ENCODE measurements around the gene TANGO2. TPM values are rescaled to one million over a fixed set of nuclear protein-coding genes. Genes with fewer than 3 reads are reported as not detected.

The TANGO2 gene, protein sequence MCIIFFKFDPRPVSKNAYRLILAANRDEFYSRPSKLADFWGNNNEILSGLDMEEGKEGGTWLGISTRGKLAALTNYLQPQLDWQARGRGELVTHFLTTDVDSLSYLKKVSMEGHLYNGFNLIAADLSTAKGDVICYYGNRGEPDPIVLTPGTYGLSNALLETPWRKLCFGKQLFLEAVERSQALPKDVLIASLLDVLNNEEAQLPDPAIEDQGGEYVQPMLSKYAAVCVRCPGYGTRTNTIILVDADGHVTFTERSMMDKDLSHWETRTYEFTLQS
- total RNA-seq, result 43.0 TPM
- 10 to 100 TPM; 39.5 to 48.4 (median 45.0) TPM for polyA plus RNA-seq

DNA sequence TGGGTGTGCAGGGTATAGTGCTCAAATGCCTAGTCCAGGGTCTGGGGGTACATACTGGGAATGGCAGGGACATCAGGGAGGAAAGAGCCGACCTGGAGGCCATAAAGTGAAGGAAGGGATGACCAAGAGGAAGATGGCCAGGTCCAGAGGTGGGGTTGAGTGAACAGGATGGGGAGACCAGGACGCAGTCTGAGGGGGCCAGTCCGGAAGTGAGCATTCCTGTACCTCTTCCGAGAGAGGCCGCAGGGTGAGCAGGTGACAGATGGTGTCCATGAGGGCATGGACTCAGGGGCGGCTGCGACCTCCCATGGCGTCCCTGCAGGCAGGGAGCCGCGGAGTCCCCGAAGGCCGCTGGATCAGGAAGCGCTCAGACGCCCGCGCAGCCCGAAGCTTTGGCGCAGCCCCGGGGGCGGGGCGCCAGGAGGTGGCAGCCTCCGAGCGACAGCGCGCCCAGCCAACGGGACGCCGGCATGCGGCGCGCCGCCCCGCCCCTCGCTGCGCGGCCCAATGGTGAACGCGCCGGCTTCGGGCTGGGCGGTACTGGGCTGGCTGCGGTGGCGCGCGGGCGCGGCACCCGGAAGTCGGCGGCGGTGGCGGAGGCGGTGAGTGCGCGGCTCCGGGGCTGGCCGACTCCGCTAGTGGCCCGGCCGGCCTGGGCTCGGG lies at the start of gene TANGO2:
Gene TANGO2, plus strand, starts transcription at position 578 of the 663 bp plus-strand sequence. CDS start 15,689 bp downstream, outside the sequence.
- Mint-ChIP-seq H3K36me3 (peaks cover 2% of the 10 kb centered on the region), H3K27me3 (peaks cover 4% of the 10 kb centered on the region), H3K4me3 (peak within 1 kb of the TSS; percentile 92 to 96 (median 94)), H3K4me1 (peaks cover 0 to 55% (median 22%) of the 10 kb centered on the region in 4 donors), H3K9me3 (peaks cover 0 to 1% (median 0%) of the 10 kb centered on the region in 7 donors), H3K27ac (peak within 1 kb of the TSS; percentile 92 to 93 (median 92))
- Histone ChIP-seq H3K9me3 (ENCODE audit: control insufficient read depth in 2 of 2, low read length in 2 of 2) (no peaks in the 10 kb centered on the region), H3K36me3 (ENCODE audit: control insufficient read depth, insufficient read depth, low read length) (no peaks in the 10 kb centered on the region), H3K4me3 (ENCODE audit: low read depth, low read length) (peak within 1 kb of the TSS; percentile 79), H3K27ac (ENCODE audit: insufficient read depth, low read length, poor library complexity, severe bottlenecking) (peak within 1 kb of the TSS; percentile 78), H3K27me3 (ENCODE audit: control insufficient read depth, insufficient read depth, low read length) (no peaks in the 10 kb centered on the region), H3K4me1 (ENCODE audit: control insufficient read depth, insufficient read depth, low read length, poor library complexity, severe bottlenecking) (peaks cover 47% of the 10 kb centered on the region)
- peak; percentile 90 to 95 (median 94) for DNase-seq
- ATAC-seq (ENCODE audit: low read depth in 2 of 2), result peak; percentile 91 to 93

DNA sequence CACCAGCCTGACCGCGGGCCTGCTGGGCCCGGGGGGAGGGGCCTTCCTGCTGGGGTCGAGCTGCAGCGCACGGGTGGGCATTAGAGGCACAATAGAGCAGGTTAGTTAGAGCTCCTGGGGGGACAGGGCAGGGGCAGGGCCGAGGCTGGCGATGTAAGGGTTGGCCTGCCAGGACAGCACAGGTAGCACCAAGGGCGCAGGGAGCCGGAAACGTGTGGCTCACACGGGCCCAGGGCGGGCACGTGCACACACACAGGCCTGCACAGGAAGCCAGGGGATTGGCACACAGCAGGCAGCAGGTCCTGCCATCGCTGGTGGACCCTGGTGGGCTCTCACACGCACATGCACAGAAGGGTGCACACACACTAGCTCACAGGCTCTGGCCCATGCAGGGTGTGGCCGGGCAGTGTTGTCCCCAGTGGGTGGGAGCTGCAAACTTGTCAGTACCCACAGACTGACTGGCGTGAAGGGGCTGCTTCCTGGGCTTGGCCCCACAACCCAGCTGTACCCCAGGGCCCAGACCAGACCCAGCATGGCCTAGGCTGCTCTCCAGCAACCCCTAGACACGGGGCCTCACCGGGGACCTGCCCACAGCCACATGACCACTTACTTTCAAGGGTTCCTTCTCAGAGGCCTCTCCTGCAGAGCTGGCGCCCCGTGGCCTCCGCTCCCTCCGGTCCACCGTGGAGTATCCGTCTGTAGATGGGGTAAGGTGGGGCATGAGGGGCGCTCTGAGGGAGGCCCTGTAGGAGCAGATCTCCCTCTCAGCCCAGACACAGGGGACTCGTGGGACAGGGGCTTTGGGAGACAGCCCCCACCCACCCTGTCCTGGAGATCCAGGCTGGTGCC lies 49.4 kb upstream of the TANGO2 start:
- Histone ChIP-seq H3K36me3 (ENCODE audit: control insufficient read depth, insufficient read depth, low read length) (peaks cover 3% of the 10 kb centered on the region), H3K4me1 (ENCODE audit: control insufficient read depth, insufficient read depth, low read length, poor library complexity, severe bottlenecking) (peaks cover 6% of the 10 kb centered on the region), H3K27me3 (ENCODE audit: control insufficient read depth, insufficient read depth, low read length) (no peaks in the 10 kb centered on the region), H3K4me3 (ENCODE audit: low read depth, low read length) (no peak overlapping the region), H3K9me3 (ENCODE audit: control insufficient read depth in 2 of 2, low read length in 2 of 2) (no peaks in the 10 kb centered on the region), H3K27ac (ENCODE audit: insufficient read depth, low read length, poor library complexity, severe bottlenecking) (no peak overlapping the region)
- Mint-ChIP-seq H3K4me1 (peaks cover 0 to 14% (median 2%) of the 10 kb centered on the region in 4 donors), H3K27ac (no peak overlapping the region), H3K4me3 (no peak overlapping the region), H3K27me3 (no peaks in the 10 kb centered on the region), H3K36me3 (peaks cover 6% of the 10 kb centered on the region), H3K9me3 (no peaks in the 10 kb centered on the region)
- DNase-seq (peak in 1 of 3 donors; percentile 53), ATAC-seq (ENCODE audit: low read depth in 2 of 2) (peak; percentile 29 to 39)

DNA sequence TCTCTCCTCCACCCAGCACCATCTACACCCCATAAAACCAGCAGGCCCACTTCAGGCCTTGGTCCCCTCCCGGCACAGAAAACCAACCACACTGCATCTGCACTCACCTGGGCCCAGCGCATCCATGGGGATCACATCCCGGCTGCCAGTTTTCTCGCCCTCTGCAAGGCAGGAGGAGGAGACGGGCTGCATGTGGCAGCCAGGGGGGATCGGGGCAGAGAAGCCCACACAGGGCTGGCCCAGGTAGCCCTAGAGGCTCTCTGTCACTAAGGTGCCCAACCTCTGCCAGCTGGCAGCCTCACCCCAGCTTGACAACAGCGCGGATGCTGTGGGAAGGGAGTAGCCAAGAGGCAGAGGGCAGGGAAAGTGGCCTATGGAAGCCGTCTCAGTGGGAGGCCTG lies 48.7 kb upstream of the TANGO2 start:
- ATAC-seq (ENCODE audit: low read depth in 2 of 2), result no peak
- H3K27ac Mint-ChIP-seq, result no peak overlapping the region

DNA sequence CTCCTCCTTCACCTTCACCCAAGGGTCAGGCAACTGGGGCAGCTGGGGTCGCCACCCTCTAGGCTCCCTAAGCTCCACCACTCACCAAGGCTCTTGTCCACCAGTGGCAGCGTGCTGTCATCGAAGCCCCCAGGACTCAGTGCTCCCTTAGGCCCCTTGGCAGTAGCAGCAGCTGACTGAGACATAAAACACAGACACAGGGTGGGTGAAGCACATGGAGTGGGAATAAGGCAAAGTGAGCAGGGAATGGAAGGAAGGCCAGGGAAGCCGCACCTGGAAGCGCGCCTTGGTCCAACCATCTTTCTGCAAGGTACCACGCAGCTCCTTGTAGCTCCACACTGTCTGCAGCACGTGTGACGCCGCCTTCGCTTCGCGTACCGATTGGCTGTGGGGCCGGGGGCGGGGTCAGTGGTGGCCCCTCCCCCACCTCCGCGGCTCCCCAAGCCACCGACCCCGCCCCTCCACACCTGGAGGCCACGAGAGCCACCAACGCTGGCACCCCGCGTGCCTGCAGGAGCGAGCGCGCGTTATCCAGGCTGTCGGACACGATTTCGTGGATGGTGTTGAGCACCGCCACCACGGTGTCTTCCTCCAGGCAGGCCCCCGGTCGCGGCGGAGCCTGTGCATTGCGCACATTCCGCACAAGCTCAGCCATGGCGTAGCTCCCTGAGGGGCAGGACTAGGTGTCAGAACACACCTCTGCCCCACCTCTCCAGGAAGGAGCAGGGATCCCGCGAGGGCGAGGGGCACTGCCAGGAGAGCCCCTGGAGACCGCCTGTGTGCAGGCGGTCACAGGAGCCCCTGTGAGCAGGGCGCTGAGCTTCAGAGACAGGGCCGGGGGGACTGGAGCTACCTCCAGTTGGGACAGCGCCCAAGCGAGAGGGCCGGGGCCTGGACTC lies 48.0 kb upstream of the TANGO2 start:
- Histone ChIP-seq H3K27ac (ENCODE audit: insufficient read depth, low read length, poor library complexity, severe bottlenecking) (no peak overlapping the region), H3K4me1 (ENCODE audit: control insufficient read depth, insufficient read depth, low read length, poor library complexity, severe bottlenecking) (peaks cover 6% of the 10 kb centered on the region), H3K36me3 (ENCODE audit: control insufficient read depth, insufficient read depth, low read length) (peaks cover 3% of the 10 kb centered on the region), H3K27me3 (ENCODE audit: control insufficient read depth, insufficient read depth, low read length) (no peaks in the 10 kb centered on the region), H3K9me3 (ENCODE audit: control insufficient read depth in 2 of 2, low read length in 2 of 2) (no peaks in the 10 kb centered on the region), H3K4me3 (ENCODE audit: low read depth, low read length) (no peak overlapping the region)
- Mint-ChIP-seq H3K27me3 (no peaks in the 10 kb centered on the region), H3K9me3 (no peaks in the 10 kb centered on the region), H3K4me3 (no peak overlapping the region), H3K4me1 (peaks cover 0 to 14% (median 2%) of the 10 kb centered on the region in 4 donors), H3K27ac (no peak overlapping the region), H3K36me3 (peaks cover 3% of the 10 kb centered on the region)
- DNase-seq, result no peak
- no peak for ATAC-seq (ENCODE audit: low read depth in 2 of 2)

More for the DNA sequence above, 48.7 kb upstream of the TANGO2 start:
- Mint-ChIP-seq H3K36me3 (peaks cover 3% of the 10 kb centered on the region), H3K9me3 (no peaks in the 10 kb centered on the region), H3K27me3 (no peaks in the 10 kb centered on the region), H3K4me3 (peak overlapping the region in 1 of 4 donors; percentile 62), H3K4me1 (peaks cover 0 to 14% (median 2%) of the 10 kb centered on the region in 4 donors)
- no peaks in the 10 kb centered on the region for H3K9me3 ChIP-seq (ENCODE audit: control insufficient read depth in 2 of 2, low read length in 2 of 2)
- H3K36me3 ChIP-seq (ENCODE audit: control insufficient read depth, insufficient read depth, low read length), result peaks cover 3% of the 10 kb centered on the region
- H3K4me1 ChIP-seq (ENCODE audit: control insufficient read depth, insufficient read depth, low read length, poor library complexity, severe bottlenecking), result peaks cover 6% of the 10 kb centered on the region
- no peak for DNase-seq
- H3K4me3 ChIP-seq (ENCODE audit: low read depth, low read length), result no peak overlapping the region
- H3K27ac ChIP-seq (ENCODE audit: insufficient read depth, low read length, poor library complexity, severe bottlenecking), result no peak overlapping the region
- no peaks in the 10 kb centered on the region for H3K27me3 ChIP-seq (ENCODE audit: control insufficient read depth, insufficient read depth, low read length)

DNA sequence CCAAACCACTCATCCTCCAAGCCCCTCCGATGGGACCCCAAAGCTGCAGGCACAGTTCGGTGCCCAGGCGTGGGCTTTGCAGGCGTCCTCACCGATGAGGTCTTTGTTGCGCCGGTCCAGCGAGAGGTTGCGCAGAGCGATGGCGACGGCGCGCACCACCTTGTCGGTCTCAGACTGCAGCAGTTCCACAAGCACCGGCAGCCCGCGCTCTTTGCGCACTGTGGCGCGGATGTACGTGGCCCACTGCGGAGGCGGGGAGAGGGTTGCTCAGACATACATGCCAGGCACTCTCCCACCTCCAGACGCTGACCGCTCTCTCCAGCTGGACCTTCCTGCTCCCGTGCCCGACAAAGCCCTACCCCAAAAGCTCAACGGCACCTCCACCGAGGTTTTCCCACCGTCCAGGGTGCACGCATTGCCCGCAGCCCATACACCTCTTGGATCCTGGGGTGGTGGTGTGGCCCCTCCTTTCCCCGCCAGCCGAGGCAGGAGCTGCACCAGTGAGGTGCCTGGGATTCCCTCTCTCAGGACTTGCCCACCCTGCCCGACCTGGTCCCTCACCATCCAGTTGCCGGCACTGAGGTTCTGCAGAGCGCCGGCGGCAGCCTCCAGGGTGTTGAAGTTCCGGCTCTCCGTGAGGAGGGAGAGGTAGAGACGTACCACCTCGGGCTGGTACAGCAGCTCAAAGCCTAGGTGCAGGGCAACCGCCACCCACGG lies 47.2 kb upstream of the TANGO2 start:
- Histone ChIP-seq H3K27me3 (ENCODE audit: control insufficient read depth, insufficient read depth, low read length) (no peaks in the 10 kb centered on the region), H3K4me3 (ENCODE audit: low read depth, low read length) (no peak overlapping the region), H3K4me1 (ENCODE audit: control insufficient read depth, insufficient read depth, low read length, poor library complexity, severe bottlenecking) (peaks cover 6% of the 10 kb centered on the region), H3K27ac (ENCODE audit: insufficient read depth, low read length, poor library complexity, severe bottlenecking) (no peak overlapping the region), H3K36me3 (ENCODE audit: control insufficient read depth, insufficient read depth, low read length) (peaks cover 3% of the 10 kb centered on the region), H3K9me3 (ENCODE audit: control insufficient read depth in 2 of 2, low read length in 2 of 2) (no peaks in the 10 kb centered on the region)
- H3K4me1 Mint-ChIP-seq, result peaks cover 0 to 14% (median 2%) of the 10 kb centered on the region in 4 donors
- no peaks in the 10 kb centered on the region for H3K9me3 Mint-ChIP-seq
- no peak overlapping the region for H3K4me3 Mint-ChIP-seq
- peaks cover under 1% of the 10 kb centered on the region for H3K36me3 Mint-ChIP-seq
- no peak overlapping the region for H3K27ac Mint-ChIP-seq
- H3K27me3 Mint-ChIP-seq, result no peaks in the 10 kb centered on the region
- no peak for DNase-seq
- ATAC-seq (ENCODE audit: low read depth in 2 of 2), result no peak

DNA sequence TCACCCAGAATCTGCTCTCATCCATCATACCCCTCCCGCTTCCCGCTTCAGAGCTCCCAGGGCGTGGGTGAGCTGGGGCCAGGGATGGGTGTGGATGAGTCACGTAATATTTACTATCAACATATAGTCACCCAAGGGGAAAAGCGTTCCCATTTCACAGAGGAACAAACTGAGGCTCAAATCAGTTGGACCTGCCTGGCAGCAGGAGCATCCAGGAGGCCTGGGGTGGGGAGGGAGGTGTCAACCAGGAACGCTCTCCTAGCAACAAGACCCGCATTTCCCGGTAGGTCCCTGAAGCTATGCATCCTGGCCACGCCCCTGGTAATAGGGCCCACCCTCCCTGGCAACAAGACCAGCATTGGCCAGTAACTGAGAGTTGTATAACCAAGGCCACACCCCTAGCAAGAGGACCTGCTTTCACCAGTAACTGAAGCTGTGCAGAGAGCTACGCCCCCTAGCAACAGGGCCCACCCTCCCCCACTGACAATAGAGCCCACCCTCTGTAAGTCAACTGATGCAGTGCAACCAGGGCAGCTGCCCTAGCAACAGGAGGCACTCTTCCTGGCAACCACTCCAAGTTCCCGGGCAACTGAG lies 46.5 kb upstream of the TANGO2 start:
- DNase-seq (peak in 1 of 3 donors; percentile 45), ATAC-seq (ENCODE audit: low read depth in 2 of 2) (no peak)
- Histone ChIP-seq H3K36me3 (ENCODE audit: control insufficient read depth, insufficient read depth, low read length) (peaks cover under 1% of the 10 kb centered on the region), H3K4me3 (ENCODE audit: low read depth, low read length) (no peak overlapping the region), H3K9me3 (ENCODE audit: control insufficient read depth in 2 of 2, low read length in 2 of 2) (no peaks in the 10 kb centered on the region), H3K27ac (ENCODE audit: insufficient read depth, low read length, poor library complexity, severe bottlenecking) (no peak overlapping the region), H3K4me1 (ENCODE audit: control insufficient read depth, insufficient read depth, low read length, poor library complexity, severe bottlenecking) (peaks cover 6% of the 10 kb centered on the region), H3K27me3 (ENCODE audit: control insufficient read depth, insufficient read depth, low read length) (no peaks in the 10 kb centered on the region)
- Mint-ChIP-seq H3K27ac (no peak overlapping the region), H3K4me3 (no peak overlapping the region), H3K9me3 (no peaks in the 10 kb centered on the region), H3K36me3 (no peaks in the 10 kb centered on the region), H3K4me1 (peaks cover 0 to 14% (median 2%) of the 10 kb centered on the region in 4 donors), H3K27me3 (no peaks in the 10 kb centered on the region)
